Hepatocyte (in vitro differentiated cells): ENCODE data around the gene AGT. TPM values are rescaled to one million over a fixed set of nuclear protein-coding genes. Genes with fewer than 3 reads are reported as not detected.

ENCODE experiments used
- DNase-seq: peaks from one replicate; pipeline ENCODE4 v3.0.0-alpha.2; 2016; ENCODE audit warnings: low spot score
- H2AFZ ChIP-seq: fragments of 200-600 bp; sonication (generic); 2 replicates; pipeline ENCODE4 v1.6.0; 2016; ENCODE audit warnings: antibody characterized with exemption, mild to moderate bottlenecking
- H3K27ac ChIP-seq: fragments of 200-600 bp; sonication (generic); 2 replicates; pipeline ENCODE4 v1.5.1; 2016; ENCODE audit warnings: mild to moderate bottlenecking
- H3K27me3 ChIP-seq: fragments of 200-600 bp; sonication (generic); 2 replicates; pipeline ENCODE4 v1.6.1; 2016
- H3K36me3 ChIP-seq: fragments of 200-600 bp; sonication (generic); replicated peaks from 2 replicates; pipeline ENCODE4 v1.5.1; 2016; ENCODE audit warnings: low read depth; ENCODE audit not compliant: insufficient read depth
- H3K4me1 ChIP-seq: fragments of 200-600 bp; sonication (generic); 2 replicates; pipeline ENCODE4 v1.5.1; 2016; ENCODE audit warnings: mild to moderate bottlenecking, moderate library complexity; ENCODE audit not compliant: insufficient read depth
- H3K4me2 ChIP-seq: fragments of 200-600 bp; sonication (generic); 2 replicates; pipeline ENCODE4 v1.6.0; 2016
- H3K4me3 ChIP-seq: fragments of 200-600 bp; sonication (generic); 2 replicates; pipeline ENCODE4 v1.5.1; 2016; ENCODE audit warnings: mild to moderate bottlenecking
- H3K79me2 ChIP-seq: fragments of 200-600 bp; sonication (generic); 2 replicates; pipeline ENCODE4 v1.6.0; 2017; ENCODE audit warnings: mild to moderate bottlenecking
- H3K9me2 ChIP-seq: fragments of 200-600 bp; sonication (generic); replicated peaks from 2 replicates; pipeline ENCODE4 v1.6.0; 2017; ENCODE audit warnings: mild to moderate bottlenecking; ENCODE audit not compliant: insufficient read depth
- H3K9me3 ChIP-seq: fragments of 200-600 bp; sonication (generic); 2 replicates; pipeline ENCODE4 v1.5.1; 2016; ENCODE audit warnings: low read depth, mild to moderate bottlenecking
- H4K20me1 ChIP-seq: fragments of 200-600 bp; sonication (generic); 2 replicates; pipeline ENCODE4 v1.6.0; 2016; ENCODE audit warnings: mild to moderate bottlenecking; ENCODE audit not compliant: insufficient read depth, poor library complexity, severe bottlenecking
- CTCF ChIP-seq: fragments of 200-600 bp; sonication (generic); IDR thresholded peaks from 2 replicates; pipeline ENCODE4 v1.5.1; 2016; ENCODE audit warnings: antibody characterized with exemption, mild to moderate bottlenecking; ENCODE audit not compliant: poor library complexity
- EZH2 ChIP-seq: fragments of 200-600 bp; sonication (generic); IDR thresholded peaks from 2 replicates; pipeline ENCODE4 v1.6.1; 2016; ENCODE audit warnings: antibody characterized with exemption, mild to moderate bottlenecking, borderline replicate concordance
- EZH2phosphoT487 ChIP-seq: fragments of 200-600 bp; sonication (generic); IDR thresholded peaks from one replicate; pipeline ENCODE4 v1.6.1; 2018; ENCODE audit warnings: antibody characterized with exemption, mild to moderate bottlenecking, low read depth, moderate library complexity; ENCODE audit not compliant: unreplicated experiment, severe bottlenecking
- WGBS: methylation state at CpG from one replicate; pipeline ENCODE4 v1.1.6; 2016; ENCODE audit warnings: low lambda C conversion rate; ENCODE audit errors: missing lambda C conversion rate; 5-methylcytosine and 5-hydroxymethylcytosine counted together
- polyA plus RNA-seq: library from polyadenylated mRNA; unstranded; fragments of >200 nt; fragmentation: Nextera tagmentation; extraction: Ambion mirVana; gene quantifications from 2 replicates; pipeline ENCODE4 v1.2.1, GENCODE V29; 2016
- total RNA-seq: library from RNA; depleted of rRNA; stranded (reverse); fragments of >200 nt; gene quantifications from 2 replicates; pipeline ENCODE4 v1.2.3, GENCODE V29; 2014

The AGT gene
- total and polyA plus RNA-seq, 2 experiments from 2014 or later, result 476 to 583 TPM

GRCh38 chr1:230694991-230695390, 18.9 kb downstream of the AGT start:
- Histone ChIP-seq H3K9me2 (no peaks in the 10 kb centered on the region), H3K4me2 (no peak overlapping the region), H3K27me3 (no peaks in the 10 kb centered on the region), H3K9me3 (no peaks in the 10 kb centered on the region), H4K20me1 (no peaks in the 10 kb centered on the region), H3K27ac (no peak overlapping the region), H3K36me3 (no peaks in the 10 kb centered on the region), H2AFZ (no peak overlapping the region), H3K4me3 (no peak overlapping the region), H3K79me2 (no peaks in the 10 kb centered on the region), H3K4me1 (no peaks in the 10 kb centered on the region)
- DNase-seq, result no peak
- WGBS, result 79% methylated on average over 4 of the region's 4 CpGs
- no peak for TF ChIP-seq EZH2phosphoT487
- no peak for TF ChIP-seq EZH2
- no peak for TF ChIP-seq CTCF

GRCh38 chr1:230694464-230694863, 19.5 kb downstream of the AGT start:
- no peak for DNase-seq
- Histone ChIP-seq H3K79me2 (no peaks in the 10 kb centered on the region), H3K9me3 (no peaks in the 10 kb centered on the region), H4K20me1 (no peaks in the 10 kb centered on the region), H3K27me3 (no peaks in the 10 kb centered on the region), H3K36me3 (no peaks in the 10 kb centered on the region), H3K27ac (no peak overlapping the region), H3K9me2 (no peaks in the 10 kb centered on the region), H3K4me1 (no peaks in the 10 kb centered on the region), H2AFZ (no peak overlapping the region), H3K4me3 (no peak overlapping the region), H3K4me2 (no peak overlapping the region)
- 95% methylated on average over 4 of the region's 4 CpGs for WGBS
- TF ChIP-seq CTCF (no peak), EZH2phosphoT487 (no peak), EZH2 (no peak)

GRCh38 chr1:230693777-230694176, 20.1 kb downstream of the AGT start:
- 92% methylated on average over 8 of the region's 8 CpGs for WGBS
- no peaks in the 10 kb centered on the region for H4K20me1 ChIP-seq
- H3K4me3 ChIP-seq, result no peak overlapping the region
- no peak overlapping the region for H3K27ac ChIP-seq
- no peaks in the 10 kb centered on the region for H3K27me3 ChIP-seq
- H3K79me2 ChIP-seq, result no peaks in the 10 kb centered on the region
- H3K4me1 ChIP-seq, result no peaks in the 10 kb centered on the region
- H3K9me3 ChIP-seq, result no peaks in the 10 kb centered on the region
- no peaks in the 10 kb centered on the region for H3K9me2 ChIP-seq
- no peak for DNase-seq
- TF ChIP-seq CTCF (no peak), EZH2phosphoT487 (no peak), EZH2 (no peak)
- H2AFZ ChIP-seq, result no peak overlapping the region
- H3K36me3 ChIP-seq, result no peaks in the 10 kb centered on the region
- no peak overlapping the region for H3K4me2 ChIP-seq

GRCh38 chr1:230693221-230693620, 20.7 kb downstream of the AGT start:
- WGBS, result 95% methylated on average over 6 of the region's 6 CpGs
- H3K36me3 ChIP-seq, result no peaks in the 10 kb centered on the region
- H3K9me2 ChIP-seq, result no peaks in the 10 kb centered on the region
- TF ChIP-seq EZH2phosphoT487 (no peak), CTCF (no peak), EZH2 (no peak)
- no peak overlapping the region for H3K4me3 ChIP-seq
- DNase-seq, result no peak
- H3K4me2 ChIP-seq, result no peak overlapping the region
- H2AFZ ChIP-seq, result no peak overlapping the region
- no peaks in the 10 kb centered on the region for H4K20me1 ChIP-seq
- H3K79me2 ChIP-seq, result no peaks in the 10 kb centered on the region
- H3K27ac ChIP-seq, result no peak overlapping the region
- no peaks in the 10 kb centered on the region for H3K9me3 ChIP-seq
- no peaks in the 10 kb centered on the region for H3K4me1 ChIP-seq
- no peaks in the 10 kb centered on the region for H3K27me3 ChIP-seq
